Measurements from ENCODE around the gene MDH1B.

GRCh38 chr2:206814498-206814897, 49.4 kb upstream of the MDH1B start:
- TF ChIP-seq EZH2 (IDR thresholded peaks at IDR 0.05; ENCODE audit: low read depth) = no peak
- TF ChIP-seq, protein P1, sequence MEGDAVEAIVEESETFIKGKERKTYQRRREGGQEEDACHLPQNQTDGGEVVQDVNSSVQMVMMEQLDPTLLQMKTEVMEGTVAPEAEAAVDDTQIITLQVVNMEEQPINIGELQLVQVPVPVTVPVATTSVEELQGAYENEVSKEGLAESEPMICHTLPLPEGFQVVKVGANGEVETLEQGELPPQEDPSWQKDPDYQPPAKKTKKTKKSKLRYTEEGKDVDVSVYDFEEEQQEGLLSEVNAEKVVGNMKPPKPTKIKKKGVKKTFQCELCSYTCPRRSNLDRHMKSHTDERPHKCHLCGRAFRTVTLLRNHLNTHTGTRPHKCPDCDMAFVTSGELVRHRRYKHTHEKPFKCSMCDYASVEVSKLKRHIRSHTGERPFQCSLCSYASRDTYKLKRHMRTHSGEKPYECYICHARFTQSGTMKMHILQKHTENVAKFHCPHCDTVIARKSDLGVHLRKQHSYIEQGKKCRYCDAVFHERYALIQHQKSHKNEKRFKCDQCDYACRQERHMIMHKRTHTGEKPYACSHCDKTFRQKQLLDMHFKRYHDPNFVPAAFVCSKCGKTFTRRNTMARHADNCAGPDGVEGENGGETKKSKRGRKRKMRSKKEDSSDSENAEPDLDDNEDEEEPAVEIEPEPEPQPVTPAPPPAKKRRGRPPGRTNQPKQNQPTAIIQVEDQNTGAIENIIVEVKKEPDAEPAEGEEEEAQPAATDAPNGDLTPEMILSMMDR (conservative IDR thresholded peaks at IDR 0.05) = no peak

All from PC-9 (cell line).